IPS DF 19.7 (cell line): Measurements from ENCODE around the gene SCN3B.

Experiments
- DNase-seq: peaks from one replicate; pipeline ENCODE4 v3.0.0-alpha.2; 2013; ENCODE audit warnings: low read depth, low spot score

SCN3B gene

DNA sequence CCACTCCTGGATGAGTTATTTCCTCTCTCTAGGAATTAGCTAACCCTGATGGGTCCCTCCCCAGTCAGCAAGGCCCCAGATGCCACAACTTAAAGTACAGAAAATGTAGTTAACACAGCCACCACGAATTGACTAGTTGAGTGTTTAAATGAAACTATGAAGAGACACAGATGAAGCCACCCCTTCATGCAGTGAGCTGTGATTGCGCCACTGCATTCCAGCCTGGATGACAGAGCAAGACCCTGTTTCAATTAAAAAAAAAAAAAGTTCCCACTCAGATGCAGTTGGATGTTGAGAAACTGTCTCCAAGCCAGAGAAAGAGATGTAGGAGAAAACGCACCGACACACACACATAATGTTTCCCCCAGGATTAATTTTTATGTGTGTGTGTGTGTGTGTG is 53.3 kb downstream of the SCN3B start:
- DNase-seq = no peak

GRCh38 chr11:123597859-123598258 is 56.6 kb downstream of the SCN3B start:
- no peak for DNase-seq

DNA sequence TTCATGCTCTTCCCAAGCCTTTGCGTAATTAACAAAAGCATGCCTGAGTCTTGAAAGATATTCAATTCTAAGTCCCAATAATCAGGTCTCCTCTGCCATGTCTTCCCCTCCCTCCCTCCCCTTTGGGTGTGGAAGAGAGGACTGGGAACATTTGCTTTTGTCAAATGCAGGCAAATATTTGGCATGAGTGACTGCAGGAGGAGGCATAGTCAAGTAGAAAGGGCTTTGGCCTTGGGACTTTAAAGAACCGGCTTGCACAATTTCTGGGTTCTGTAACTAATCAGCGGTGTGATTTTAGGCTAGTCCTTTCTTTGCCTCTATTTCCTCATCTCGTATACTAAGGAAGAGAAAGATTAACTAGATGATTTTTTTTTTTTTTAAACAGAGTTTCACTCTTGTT is 59.5 kb downstream of the SCN3B start:
- no peak for DNase-seq

- no peak for DNase-seq
These were observed 60.1 kb downstream of the SCN3B start for GRCh38 chr11:123594188-123594901.

- DNase-seq = no peak
These were observed 60.9 kb downstream of the SCN3B start for GRCh38 chr11:123593570-123593969.

- DNase-seq = no peak
These were observed 64.0 kb downstream of the SCN3B start for GRCh38 chr11:123590296-123590912.

DNA sequence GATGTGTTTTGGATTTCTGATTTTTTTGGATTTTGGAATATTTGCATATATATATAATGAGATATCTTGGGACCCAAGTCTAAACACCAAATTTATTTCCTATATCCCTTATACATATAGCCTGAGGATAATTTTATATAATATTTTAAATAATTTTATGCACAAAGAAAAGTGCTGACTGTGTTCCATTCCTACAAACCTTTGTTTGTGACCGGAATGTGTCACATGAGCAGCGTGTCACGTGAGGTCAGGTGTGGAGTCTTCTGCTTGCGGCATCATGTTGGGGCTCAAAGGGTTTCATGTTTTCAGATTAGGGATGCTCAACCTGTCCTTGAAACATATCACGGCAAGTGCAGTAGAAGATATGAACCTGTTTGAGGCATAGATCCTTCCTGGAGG is 65.6 kb downstream of the SCN3B start:
- DNase-seq = no peak

DNA sequence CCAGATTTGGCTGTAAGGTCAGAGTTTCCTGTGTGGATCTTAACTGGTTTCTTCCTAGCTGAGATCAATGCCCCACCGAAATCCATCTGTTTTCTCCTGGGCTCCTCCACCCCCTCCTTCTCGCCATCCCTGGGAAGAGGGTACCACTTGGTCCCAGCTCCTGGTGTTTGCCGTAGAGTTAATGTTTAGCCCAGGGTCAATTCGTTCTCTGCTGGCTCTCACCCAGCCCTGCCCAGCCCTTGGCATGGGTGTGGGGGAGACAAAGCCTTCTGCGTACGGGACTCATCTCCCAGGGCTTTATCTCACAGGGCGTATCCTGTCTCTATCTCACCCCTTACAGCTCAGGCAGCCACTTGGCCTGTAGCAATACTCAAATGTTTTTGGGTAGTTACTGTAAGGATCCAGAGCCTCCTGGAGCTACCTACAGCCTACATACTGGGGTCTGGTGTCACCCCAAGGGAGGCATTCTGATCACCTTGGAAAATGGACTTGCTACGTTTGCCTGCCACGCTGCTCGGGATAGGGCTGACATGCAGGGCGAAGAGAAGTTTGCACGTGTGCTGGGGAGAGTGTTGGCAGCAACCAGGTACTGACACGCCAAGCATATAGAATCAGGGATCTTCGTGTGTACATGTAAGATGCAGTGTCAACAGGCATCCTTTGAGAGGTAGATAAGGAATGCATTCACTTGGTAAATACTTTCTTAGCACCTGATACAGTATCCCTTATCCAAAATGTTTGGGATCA is 66.1 kb downstream of the SCN3B start:
- no peak for DNase-seq

GRCh38 chr11:123587559-123587958 is 66.9 kb downstream of the SCN3B start:
- DNase-seq = no peak

GRCh38 chr11:123587044-123587443 is 67.4 kb downstream of the SCN3B start:
- no peak for DNase-seq

DNA sequence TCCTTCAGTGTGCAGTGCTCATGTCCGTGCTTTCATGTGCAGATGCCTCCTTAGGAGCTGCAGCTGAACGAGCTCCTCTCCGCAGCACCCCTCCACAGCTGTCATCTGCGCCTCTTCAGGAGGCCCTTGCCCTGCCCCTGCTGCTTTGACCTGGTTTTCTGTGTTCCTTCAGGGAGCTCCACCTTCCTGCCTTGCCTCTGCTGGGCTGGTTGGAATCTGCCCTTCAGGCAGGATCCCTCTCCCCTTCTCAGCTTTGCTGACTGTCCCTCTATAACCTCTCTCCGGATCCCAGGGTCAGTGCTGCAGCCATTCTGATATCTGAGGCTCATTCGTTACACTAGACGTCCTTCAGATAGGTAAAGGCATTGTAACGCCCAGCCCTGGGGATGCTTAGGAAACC is 67.9 kb downstream of the SCN3B start:
- no peak for DNase-seq

GRCh38 chr11:123585706-123586105 is 68.7 kb downstream of the SCN3B start:
- DNase-seq = no peak

DNA sequence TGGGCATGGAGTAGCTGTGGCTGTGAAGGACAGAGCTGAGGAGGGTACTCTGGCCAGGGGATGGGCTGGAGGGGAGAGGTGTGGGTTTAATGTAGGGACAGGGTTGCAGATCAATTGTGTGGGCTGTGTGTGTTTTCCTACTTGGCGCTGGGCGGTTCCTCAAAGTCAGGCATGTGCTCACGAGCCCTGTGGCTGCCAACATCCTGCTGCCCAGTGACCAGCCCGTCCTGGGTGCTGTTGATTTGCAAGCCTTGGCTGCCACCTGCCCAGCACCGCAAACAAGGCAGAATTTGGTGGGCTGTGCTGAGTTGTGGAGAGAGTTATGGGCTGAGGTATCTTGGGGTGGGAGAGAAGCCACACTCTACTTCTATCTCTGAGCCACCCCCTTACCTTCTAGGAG is 69.2 kb downstream of the SCN3B start:
- no peak for DNase-seq

DNA sequence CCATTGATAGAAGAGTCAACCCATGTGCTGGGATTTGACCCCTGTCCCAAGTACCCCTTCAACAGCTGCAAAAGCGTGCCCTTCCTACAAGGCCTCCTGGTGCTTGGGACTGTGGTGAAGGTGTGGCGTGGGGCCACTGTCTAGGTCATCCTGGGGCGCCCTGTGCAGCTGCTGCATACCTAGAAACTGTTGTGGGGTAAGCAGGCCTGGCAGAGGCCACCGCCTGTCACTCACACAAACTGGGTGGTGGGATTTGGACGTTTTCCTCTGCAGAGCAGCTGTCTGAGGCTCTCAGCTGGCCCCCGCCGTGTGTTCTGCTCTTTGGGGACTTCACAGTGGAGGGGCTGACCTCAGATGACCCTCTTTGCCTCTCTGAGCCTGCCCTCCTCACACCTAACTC is 69.7 kb downstream of the SCN3B start:
- no peak for DNase-seq

GRCh38 chr11:123584186-123584585 is 70.2 kb downstream of the SCN3B start:
- no peak for DNase-seq

DNA sequence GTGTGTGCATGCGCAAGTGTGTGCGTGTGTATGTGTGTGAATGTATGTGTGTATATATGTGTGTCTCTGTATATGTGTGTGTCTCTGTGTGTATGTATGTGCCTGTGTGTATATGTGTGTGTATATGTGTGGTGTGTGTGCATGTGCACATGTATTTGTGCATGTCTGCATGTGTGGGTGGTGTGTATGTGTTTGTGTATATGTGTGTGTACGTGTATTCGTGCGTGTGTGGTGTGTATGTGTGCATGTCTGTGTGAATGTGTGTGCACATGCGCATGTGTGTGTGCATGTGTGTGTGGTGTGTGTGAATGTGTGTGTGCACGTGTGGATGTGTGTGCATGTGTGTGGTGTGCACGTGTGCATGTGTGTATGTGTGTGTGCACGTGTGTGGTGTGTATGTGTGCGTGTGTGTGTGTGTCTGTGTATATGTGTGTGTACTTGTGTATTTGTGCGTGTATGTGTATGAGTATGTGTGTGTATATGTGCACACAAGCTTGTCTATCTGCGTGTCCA is 71.4 kb downstream of the SCN3B start:
- DNase-seq = no peak

- DNase-seq = no peak
These were observed 72.6 kb downstream of the SCN3B start for GRCh38 chr11:123581651-123582399.

GRCh38 chr11:123580557-123581275 is 73.7 kb downstream of the SCN3B start:
- peak; percentile 38 for DNase-seq

DNA sequence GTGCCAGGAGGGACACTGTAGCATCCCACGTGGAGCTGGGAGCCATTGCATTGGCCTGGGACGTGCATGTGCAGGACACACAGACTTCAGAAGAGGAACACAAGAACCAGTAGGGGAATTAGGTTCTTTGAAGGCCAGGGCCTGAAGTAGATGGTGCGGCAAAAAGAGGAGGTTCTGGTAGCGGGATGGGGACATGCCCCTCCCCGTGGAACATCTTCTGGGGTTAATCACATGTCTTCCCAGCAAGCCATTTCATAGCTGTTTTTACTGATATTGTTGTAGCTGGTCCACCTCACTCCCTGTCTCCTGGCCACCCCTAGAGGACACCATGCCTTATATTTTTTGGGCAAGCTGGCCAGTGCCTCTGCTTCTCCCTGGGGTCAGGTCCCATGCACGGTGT is 74.3 kb downstream of the SCN3B start:
- no peak for DNase-seq

GRCh38 chr11:123579482-123579812 is 75.0 kb downstream of the SCN3B start:
- DNase-seq = no peak
